ENCODE data around the gene CENPX. TPM values are rescaled to one million over a fixed set of nuclear protein-coding genes. Genes with fewer than 3 reads are reported as not detected.

Gene CENPX
- total RNA-seq, 1 experiment from 2014 or later: 97.0 TPM

DNA sequence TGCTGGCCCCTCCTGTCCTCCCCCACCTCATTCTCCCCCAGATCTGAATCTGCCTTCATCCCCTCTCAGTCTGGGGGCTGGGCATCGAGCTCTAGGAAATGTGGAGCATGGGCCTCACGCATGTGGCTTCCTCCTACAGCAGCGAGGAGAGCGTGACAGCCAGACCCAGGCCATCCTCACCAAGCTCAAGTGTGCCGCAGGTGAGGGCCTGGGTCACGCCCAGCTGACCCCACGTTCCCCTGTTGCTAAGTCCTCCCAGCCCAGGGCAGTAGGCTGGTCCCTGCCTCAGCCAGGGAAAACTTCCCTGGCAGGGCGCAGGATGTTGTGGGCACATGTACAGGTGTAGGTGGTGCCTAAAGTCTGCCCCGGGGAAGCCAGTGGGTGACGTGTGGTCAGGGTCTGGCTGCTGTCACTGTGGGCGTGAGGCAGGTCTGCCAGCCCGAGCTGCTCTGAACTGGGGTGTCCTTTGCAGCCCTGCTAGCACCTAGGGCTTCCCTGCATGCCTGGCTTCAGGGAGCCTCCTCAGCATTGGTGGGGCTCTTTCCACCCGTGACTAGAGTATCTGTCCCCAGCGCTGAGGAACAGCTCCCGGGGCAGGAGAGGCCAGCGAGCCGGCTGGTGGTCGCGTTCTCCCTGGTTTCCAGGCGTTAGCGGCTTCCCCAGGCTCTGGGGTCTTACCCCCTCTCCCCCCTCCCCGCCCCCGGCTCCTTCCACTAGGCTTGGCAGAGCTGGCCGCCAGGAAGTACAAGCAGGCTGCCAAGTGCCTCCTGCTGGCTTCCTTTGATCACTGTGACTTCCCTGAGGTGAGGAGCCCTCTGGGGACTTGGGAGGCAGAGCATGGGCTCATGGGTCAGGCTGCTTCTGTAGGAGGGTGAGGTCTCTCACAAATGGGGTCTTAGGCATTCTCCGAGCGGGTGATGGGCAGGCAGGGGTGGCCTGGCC lies 32.6 kb upstream of the CENPX start:
- DNase-seq (ENCODE audit: low read depth): no peak

DNA sequence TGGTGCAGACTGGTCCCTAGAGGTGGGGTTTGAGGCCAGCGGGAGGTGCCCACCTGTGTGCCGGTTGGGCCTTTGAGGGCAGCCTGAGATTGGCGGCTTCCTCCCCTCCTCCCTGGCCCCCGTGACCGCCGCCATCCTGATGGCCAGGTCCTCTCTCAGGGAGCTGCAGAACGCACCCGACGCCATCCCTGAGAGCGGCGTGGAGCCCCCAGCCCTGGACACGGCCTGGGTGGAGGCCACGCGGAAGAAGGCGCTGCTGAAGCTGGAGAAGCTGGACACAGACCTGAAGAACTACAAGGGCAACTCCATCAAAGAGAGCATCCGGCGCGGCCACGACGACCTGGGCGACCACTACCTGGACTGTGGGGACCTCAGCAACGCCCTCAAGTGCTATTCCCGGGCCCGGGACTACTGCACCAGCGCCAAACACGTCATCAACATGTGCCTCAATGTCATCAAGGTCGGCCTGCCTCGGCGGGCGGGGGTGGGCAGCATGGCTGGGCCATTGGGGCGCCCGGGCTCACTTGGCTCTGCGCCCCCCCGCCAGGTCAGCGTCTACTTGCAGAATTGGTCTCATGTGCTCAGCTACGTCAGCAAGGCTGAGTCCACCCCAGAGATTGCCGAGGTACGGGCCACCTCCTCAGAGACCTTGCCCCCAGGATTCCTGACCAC lies 31.8 kb upstream of the CENPX start:
- DNase-seq (ENCODE audit: low read depth): no peak

DNA sequence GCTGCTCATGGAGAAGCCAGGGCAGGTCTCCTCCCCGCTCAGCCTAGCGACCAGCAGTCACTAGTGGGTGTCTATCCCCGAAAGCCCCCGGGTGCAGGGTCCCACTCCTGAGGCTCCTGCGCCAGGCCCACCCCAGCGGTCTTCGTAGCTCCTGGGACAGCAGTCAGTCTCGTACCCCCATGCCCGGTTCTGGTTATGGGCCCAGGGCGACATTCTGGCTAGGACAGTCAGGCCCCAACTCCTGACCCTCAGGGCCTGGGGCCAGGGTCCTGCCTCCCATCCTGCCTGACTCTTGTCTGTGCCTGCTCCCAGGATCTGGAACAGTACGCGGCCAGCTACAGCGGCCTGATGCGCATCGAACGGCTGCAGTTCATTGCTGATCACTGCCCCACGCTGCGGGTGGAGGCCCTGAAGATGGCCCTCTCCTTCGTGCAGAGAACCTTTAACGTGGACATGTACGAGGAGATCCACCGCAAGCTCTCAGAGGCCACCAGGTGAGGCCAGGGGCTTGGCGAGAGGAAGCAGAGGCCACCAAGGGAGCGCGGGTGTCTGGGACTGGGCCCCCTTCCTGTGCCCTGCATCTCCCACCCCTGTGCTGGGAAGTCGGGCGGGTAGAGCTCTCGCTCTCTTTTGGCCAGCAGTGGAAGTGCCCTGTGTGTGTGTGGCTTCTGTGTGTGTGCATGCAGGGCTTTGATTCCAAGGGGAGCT lies 31.0 kb upstream of the CENPX start:
- DNase-seq (ENCODE audit: low read depth): no peak

DNA sequence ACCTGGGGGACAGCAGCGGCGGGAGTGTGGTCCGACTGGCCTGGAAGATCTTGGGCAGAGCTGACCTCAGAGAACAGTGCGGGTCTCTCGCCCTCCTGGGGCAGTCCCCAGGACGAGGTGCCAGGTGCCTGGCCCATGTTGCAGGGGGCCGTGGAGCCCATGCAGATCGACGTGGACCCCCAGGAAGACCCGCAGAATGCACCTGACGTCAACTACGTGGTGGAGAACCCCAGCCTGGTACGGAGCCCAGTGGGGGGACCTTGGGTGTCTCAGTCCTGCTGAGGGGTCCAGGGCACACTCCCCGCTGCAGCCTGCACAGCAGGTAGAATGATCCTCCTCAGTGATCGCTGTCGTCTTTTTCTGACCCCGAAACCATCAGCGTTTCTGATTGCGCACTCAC lies 30.5 kb upstream of the CENPX start:
- no peak for DNase-seq (ENCODE audit: low read depth)

DNA sequence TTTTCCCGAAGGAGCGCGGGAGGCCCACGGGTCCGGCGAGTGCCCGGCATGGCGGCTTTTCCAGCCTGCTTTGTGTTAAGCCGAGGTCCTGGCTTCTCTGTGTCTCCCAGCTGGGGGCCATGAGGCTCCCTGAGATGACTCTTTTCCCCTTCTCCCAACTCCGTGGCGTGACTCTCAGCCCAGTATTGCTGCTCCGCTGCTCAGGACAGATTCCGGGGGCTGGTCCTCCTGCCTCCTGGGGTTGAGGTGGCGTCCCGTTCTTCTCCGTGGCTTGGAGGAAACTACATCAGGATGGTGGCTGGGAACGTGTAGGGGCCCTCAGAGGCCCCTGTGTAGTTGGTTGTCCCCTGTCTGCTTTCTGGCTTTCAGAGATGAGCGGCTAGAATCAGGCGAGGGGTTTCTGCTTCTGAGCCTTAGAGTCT lies 30.0 kb upstream of the CENPX start:
- no peak for DNase-seq (ENCODE audit: low read depth)

DNA sequence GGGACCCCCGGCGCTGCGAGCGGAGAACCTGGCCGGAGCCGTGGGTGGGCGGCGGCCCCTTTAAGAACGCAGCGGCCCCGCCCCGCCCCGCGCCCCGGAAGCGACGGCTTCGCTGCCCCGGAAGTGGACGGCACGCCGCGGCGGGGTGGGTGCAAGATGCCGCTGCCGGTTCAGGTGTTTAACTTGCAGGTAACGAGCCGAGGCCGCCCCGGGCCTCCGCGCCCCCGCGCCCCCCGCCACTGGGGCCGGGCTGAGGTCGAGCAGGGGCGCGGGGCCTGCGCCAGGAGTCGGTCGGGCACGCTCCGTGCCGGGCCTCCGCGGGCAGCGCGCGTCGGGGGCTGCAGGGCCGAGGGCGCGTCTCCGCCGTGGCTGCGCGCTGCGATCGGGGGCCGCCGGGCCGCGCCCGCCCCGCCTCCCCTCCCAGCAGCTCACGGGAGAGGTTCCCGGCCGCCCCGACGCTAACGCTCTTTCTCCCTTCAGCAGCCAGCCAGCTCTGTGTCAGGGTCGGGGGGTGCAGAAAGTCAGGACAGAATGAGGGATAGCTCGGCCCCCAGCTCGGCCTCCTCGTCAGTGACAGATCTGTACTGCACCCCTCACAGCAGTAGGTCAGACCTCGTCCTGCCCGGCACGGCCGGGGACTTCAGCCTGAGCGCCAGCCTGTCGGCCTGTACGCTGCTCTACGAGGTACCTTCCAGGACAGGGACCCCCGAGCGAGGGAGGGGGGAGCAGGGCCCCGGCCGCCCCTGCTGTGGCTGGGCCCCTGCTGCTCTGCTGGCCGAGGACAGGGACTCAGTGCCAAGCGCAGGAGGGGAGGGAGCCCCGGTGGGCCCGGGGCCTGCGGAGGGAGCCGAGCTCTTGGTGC lies 29.3 kb upstream of the CENPX start, which contains the start of the genes GPS1 and RFNG:
GPS1 (plus strand) TSS at position 123 of the 862 bp plus-strand sequence; CDS start at position 157, 34 bp downstream.
RFNG (minus strand) TSS at position 36 of the 862 bp plus-strand sequence. CDS start 45 bp downstream, outside the sequence.
- DNase-seq (ENCODE audit: low read depth): no peak

DNA sequence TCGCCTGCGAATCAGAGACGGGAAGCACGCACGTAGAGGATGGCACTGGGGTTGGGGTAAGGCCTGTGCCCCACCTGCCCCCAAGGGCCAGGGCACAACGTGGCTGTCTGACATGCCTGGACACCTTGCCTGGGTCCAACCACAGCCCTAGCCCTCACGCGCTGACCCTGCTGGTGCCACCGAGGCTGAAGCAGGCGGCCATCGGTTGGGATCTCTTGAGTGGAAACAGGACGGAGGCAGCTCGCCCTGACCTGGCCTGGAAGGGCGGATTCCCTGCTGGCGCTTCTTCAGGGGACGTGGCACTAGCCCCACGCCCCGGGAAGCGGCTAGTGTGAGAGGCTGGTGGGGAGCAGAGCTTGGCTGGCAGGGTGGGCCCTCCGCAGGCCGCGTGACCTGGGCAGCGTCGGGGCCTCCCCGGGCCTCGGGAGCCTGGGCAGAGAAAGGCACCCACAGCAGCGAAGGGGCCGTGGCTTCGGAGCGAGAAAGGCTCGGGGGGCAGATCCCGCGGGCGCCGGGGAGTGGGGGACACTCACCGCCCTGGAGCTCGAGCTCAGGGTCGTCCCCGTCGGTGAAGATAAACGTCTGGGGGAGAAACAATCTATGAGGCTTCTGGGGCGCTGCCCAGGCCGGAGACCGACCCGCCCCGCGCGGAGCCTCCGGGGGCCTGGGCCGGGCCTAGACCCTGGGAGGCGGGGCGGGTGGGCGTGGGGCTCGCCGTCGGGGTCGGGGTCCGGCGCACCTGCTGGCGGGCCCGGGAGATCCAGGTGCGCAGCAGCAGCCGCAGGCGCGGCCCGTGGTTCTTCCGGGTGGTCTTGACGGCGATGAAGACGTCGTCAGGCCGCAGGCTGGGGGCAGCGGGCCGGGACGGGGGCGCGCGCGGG lies 28.3 kb upstream of the CENPX start:
- DNase-seq (ENCODE audit: low read depth): no peak

DNA sequence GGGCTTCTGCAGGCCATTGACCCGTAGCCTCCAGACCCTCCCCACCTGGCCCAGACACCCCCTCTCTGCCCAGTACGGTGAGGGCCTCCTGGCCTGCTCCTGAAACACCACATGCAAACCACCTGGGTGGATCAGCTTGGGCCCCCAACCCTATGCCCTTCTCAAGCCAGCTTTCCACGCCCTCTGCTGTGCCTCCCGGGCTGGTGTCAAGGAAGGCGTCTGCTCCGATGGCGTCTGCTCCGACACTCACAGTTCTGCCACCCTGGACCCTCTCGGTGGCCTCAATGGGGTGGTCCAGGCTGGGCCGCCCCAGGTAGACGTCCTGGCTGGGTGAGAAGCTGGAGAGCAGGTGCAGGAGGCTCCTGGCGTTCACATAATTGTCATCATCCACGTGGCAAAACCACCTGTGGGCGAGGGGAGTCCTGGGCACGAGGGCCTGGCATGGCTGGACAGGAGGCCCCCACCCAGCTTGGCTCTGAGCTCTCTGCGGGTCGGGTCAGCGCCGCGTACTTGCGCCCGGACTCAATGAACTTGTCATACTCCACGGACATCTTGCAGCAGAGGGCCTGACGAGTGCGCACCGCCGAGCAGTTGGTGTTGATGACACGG lies 27.6 kb upstream of the CENPX start:
- DNase-seq (ENCODE audit: low read depth): no peak

DNA sequence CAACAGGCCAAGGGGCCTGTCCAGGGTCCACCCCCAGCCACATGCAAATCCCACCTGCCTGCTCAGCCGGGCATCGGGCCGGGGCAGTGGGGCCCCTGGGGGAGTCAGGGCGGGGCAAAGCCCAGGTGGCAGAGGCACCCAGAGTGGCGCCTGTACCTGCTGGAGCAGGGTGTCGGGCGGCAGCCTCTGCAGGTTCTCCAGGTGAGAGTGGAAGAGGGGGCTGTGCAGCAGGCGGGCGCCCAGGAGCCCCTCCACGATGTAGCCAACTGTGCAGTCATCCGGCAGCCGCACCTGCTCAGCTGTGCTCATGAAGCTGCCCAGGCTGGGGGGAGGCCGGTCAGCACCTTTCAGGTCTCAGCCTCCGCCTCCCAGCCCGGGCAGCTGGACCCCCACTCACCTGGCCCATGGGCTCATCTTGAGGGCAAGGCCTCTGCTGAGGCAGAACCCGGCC lies 26.9 kb upstream of the CENPX start:
- no peak for DNase-seq (ENCODE audit: low read depth)

DNA sequence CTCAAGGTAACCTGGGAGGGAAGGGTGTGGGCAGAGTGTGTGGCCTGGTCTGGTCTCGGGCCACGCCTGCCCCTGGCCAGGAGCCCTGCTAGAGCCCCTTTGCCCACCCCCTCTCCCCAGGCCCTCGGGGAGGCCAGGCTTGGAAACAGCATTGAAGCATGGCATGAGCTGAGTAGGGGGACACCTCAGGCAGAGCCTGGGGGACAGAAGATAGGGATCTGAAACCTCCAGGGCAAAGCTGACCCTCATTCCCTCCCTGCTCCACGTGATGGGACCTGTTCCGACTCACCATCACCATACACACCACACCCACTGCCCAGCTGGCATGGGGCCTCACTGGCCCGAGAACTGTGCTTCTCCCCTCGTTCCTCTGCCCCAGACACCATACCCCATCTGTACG lies 26.4 kb upstream of the CENPX start:
- no peak for DNase-seq (ENCODE audit: low read depth)

DNA sequence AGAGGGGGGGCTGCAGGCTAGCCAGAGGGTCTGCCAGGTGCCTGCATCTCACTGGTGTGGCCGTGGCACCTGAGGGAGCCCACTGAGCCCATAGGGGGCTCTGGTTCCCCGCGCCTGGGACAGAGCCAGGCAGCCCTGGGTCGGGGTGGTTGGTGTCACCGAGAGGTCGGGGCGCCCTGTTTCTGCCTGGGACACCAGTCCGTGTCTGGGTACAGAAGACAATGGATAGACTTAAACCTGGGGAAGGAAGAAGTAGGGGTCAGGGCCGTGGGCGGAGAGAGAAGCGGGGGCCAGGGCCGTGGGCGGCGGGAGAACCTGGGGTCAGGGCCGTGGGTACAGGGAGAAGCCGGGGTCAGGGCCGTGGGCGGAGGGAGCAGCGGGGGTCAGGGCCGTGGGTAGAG lies 25.9 kb upstream of the CENPX start:
- no peak for DNase-seq (ENCODE audit: low read depth)

DNA sequence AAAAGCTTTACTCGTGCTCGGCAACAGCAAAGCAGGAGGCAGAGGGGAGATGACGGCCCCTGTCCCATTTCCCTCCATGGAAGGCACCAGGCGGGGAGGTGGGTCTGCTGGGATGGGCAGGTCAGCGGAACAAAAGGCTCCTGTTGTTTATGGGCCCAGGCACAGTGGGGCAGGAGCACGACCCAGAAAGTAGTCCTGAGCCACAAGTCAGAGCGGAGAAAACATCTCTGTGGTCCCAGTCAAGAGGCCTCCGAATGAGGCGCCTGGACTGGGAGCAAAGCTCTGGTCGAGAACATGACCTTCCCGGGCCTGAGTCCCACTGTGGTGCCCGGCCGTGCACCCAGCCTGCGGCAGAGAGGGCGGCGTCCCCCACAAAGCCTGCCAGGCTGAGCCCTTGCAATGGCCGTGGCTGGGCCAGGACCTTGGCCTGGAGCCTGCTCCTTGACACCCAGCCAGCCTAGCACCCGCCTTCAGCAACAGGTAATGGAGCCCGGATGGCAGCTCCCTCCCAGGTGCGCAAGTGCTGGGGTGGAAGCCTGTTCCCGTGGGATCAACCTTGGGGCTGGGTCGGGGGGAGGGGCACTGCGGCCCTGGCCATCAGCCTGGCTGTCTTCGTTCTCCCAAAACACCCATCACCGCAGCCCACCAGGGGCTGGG lies 25.4 kb upstream of the CENPX start:
- no peak for DNase-seq (ENCODE audit: low read depth)

DNA sequence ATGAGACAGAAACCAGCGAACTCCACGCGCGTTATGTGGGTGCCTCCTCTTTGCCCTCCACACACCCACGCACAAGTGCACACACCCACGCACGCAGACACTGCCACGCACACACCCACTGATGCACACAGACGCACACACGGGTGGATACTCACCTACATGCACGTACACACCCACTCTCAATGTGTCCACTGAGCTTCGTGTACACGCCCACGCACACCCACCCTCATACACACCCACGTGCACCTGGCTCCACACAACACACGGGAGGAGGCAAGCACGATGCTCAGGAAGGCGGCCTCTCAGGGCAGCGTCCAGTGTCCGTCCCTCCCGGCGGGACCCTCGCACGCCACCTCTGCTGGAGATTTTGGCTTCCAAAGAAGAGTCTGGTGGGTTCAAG lies 24.7 kb upstream of the CENPX start:
- no peak for DNase-seq (ENCODE audit: low read depth)

DNA sequence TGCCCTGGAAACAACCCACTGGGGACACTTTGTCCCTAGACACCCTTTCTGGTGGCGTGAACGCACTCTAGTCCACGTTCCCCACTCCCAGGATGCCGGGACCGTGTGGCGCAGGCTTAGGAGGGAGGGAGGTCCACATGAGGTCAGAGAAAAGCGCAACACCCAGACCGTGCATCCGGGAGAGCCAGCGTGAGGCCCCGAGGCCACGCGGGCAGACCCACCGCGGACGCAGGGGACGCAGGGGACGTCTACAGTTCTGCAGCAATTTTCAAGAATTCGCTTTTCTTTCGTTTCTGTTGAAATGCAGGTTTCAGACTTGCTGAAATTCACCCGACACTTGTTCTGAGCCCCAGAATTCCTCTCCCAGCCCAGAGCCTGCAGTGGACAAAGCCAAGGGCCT lies 24.2 kb upstream of the CENPX start:
- DNase-seq (ENCODE audit: low read depth): no peak

DNA sequence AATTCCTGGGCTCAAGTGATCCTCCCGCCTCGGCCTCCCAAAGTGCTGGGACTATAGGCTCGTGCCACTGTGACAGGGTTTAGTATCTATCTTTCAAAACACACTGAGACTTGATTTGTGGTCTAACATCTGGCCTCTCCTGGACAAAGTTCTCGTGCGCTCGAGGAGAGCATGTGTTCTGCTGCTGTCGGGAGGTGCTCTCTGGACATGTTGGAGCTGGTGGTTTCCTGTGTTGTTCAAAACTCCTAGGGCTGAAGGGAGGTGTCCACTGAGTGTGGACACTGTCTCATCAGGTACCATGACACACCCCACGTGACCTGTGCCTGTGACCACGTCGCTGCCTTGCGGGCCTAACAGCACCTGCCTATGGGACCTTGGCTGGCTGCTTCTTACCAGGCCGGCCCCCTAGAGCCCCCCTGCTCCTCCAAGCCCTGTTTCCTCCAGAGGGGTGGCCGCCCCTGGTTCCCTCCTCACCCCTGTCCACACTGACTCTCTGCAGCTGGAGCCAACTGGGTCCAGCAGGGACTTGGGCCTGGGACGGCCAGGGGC lies 23.3 kb upstream of the CENPX start:
- no peak for DNase-seq (ENCODE audit: low read depth)

DNA sequence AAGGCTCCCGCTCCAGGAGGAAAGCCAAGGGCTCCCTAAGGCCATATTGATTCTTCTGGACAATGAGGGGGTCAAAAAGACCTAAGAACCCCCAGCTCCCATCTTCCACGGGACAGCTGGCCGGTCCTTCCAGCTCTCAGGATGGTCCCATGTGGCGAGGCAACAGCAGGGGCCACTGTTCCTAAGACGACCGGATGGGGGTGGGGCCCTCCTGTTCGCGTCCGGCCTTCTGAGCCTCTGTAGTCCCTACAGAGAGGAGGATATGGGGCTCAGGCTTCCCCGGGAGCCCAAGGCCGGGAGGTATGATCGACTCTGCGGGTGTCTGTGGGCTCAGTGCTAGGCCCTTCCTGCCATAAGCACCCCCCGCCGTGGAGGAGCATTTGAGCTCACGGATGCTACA lies 20.8 kb upstream of the CENPX start:
- no peak for DNase-seq (ENCODE audit: low read depth)

DNA sequence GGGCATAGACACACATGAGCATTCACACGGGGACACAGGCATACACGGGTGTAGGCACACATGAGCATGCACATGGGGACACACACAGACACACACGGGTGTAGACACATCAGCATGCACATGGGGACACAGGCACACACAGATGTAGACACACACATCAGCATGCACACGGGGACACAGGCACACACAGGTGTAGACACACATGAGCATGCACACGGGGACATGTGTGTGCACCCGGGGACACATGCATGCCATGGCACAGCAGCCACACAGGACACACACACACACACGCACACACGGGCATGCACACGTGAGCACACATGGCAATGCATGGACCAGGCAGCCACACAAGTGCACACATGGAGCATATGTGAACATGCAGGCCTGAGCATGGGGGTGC lies 20.0 kb upstream of the CENPX start:
- no peak for DNase-seq (ENCODE audit: low read depth)

DNA sequence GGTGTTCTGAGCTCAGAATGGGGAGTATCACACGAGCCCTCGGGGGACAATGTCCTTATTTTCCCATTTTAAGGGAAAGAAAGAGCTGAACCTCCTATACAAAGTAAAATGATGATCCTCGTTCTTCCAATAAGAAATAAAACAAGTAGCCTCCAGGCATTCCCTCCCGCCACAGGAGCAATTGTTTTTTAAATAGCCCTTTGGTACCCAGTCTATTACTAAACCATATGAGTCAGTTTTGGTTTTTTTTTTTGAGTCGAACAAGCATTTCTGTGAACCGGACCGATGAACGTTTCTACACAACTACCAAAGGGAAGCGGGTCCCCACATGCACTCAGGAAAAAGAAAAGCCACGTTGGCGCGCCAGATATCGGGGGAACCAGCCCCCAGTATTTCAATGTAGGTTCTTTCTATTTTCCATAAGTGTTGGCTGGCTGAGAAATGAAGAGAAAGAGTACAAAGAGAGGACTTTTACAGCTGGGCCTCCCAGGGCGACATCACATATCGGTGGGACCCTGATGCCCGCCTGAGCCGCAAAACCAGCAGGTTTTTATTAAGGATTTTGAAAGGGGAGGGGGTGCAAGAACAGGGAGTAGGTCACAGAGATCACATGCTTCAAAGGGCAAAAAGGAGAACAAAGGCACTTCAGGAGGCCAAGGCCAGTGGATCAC lies 18.6 kb upstream of the CENPX start:
- DNase-seq (ENCODE audit: low read depth): no peak
